ENCODE measurements around the gene IL1RAPL2.

- TF ChIP-seq ZNF341 (tag by site-specific recombination; IDR thresholded peaks at IDR 0.05; ENCODE audit: low read depth) (no peak), ZNF362 (tag by site-specific recombination; IDR thresholded peaks at IDR 0.05) (no peak)
- TF ChIP-seq, protein P1, sequence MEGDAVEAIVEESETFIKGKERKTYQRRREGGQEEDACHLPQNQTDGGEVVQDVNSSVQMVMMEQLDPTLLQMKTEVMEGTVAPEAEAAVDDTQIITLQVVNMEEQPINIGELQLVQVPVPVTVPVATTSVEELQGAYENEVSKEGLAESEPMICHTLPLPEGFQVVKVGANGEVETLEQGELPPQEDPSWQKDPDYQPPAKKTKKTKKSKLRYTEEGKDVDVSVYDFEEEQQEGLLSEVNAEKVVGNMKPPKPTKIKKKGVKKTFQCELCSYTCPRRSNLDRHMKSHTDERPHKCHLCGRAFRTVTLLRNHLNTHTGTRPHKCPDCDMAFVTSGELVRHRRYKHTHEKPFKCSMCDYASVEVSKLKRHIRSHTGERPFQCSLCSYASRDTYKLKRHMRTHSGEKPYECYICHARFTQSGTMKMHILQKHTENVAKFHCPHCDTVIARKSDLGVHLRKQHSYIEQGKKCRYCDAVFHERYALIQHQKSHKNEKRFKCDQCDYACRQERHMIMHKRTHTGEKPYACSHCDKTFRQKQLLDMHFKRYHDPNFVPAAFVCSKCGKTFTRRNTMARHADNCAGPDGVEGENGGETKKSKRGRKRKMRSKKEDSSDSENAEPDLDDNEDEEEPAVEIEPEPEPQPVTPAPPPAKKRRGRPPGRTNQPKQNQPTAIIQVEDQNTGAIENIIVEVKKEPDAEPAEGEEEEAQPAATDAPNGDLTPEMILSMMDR (tag by site-specific recombination; IDR thresholded peaks at IDR 0.05): no peak
Observed at GRCh38 chrX:105468741-105469140, 902.7 kb downstream of the IL1RAPL2 start.

Data from HEK293 (cell line).